Natural killer cell (primary cell): Measurements from ENCODE around the gene DHRS7B. TPM values are rescaled to one million over a fixed set of nuclear protein-coding genes. Genes with fewer than 3 reads are reported as not detected.

ENCODE experiments used
- ATAC-seq, 3 donors: fragments of 150-1000 bp in 2 of 3; fragments of 200-7000 bp in 1 of 3; cut with Tn5 transposase; 1 replicate in 1 of 3; 2 replicates in 2 of 3; pipeline ENCODE4 v1.10.0; 2021; ENCODE audit warnings: mild to moderate bottlenecking in 2 of 3, moderate library complexity in 2 of 3
- DNase-seq, 2 donors: peaks; one replicate each; pipeline versions ENCODE4 v3.0.0 to v3.0.0-alpha.2; 2013 to 2021; ENCODE audit warnings: mixed read lengths in 1 of 2
- H3K27ac ChIP-seq: one replicate; pipeline ENCODE4 v1.5.1; 2013; ENCODE audit warnings: mild to moderate bottlenecking, low read length
- H3K27me3 ChIP-seq: one replicate; pipeline ENCODE4 v1.6.1; 2013; ENCODE audit warnings: low read length; ENCODE audit not compliant: control insufficient read depth, insufficient read depth
- H3K36me3 ChIP-seq: one replicate; pipeline ENCODE4 v1.6.1; 2013; ENCODE audit warnings: low read length; ENCODE audit not compliant: control insufficient read depth, insufficient read depth
- H3K4me1 ChIP-seq: one replicate; pipeline ENCODE4 v1.6.1; 2013; ENCODE audit warnings: low read length; ENCODE audit not compliant: control insufficient read depth, insufficient read depth
- H3K4me3 ChIP-seq: one replicate; pipeline ENCODE4 v1.5.1; 2013; ENCODE audit warnings: low read length
- H3K9me3 ChIP-seq: one replicate; pipeline ENCODE4 v1.6.1; 2013; ENCODE audit warnings: low read length; ENCODE audit not compliant: control insufficient read depth, insufficient read depth
- H3K27ac Mint-ChIP-seq, 2 donors: one replicate each; pipeline ENCODE4 v1.8.0; 2022; ENCODE audit warnings: mild to moderate bottlenecking in 2 of 2, mixed read lengths in 2 of 2, moderate library complexity in 1 of 2
- H3K27me3 Mint-ChIP-seq, 2 donors: one replicate each; pipeline ENCODE4 v1.8.0; 2022; ENCODE audit warnings: low read depth in 2 of 2, mixed read lengths in 2 of 2
- H3K36me3 Mint-ChIP-seq: one replicate; pipeline ENCODE4 v1.8.0; 2022; ENCODE audit warnings: mixed read lengths
- H3K4me1 Mint-ChIP-seq, 2 donors: one replicate each; pipeline ENCODE4 v1.8.0; 2022; ENCODE audit warnings: mixed read lengths in 2 of 2
- H3K4me3 Mint-ChIP-seq: one replicate; pipeline ENCODE4 v1.8.0; 2022; ENCODE audit warnings: mild to moderate bottlenecking, moderate library complexity, mixed read lengths
- H3K9me3 Mint-ChIP-seq, 2 donors: one replicate each; pipeline ENCODE4 v1.8.0; 2022; ENCODE audit warnings: mixed read lengths in 2 of 2
- CTCF ChIP-seq: fragments of 200-600 bp; IDR thresholded peaks from one replicate; pipeline ENCODE4 v1.8.0; 2022; ENCODE audit warnings: antibody characterized with exemption
- WGBS: methylation state at CpG from one replicate; pipeline ENCODE4 v1.1.7; 2013; ENCODE audit warnings: missing lambda C conversion rate; ENCODE audit not compliant: insufficient coverage; 5-methylcytosine and 5-hydroxymethylcytosine counted together
- intact Hi-C: fragments of 100-400 bp; cut with micrococcal nuclease; formaldehyde crosslinking; loops from one replicate; pipeline ENCODE4 v1.14.2; 2022
- total RNA-seq, 4 donors: library from RNA; stranded (reverse); fragments of 120-200 nt in 1 of 4; gene quantifications; one replicate each; pipeline versions ENCODE4 v1.2.3 to v1.2.4, GENCODE V29; 2013 to 2022

The DHRS7B gene
- total RNA-seq, 3 donors from 2014 or later (not counting 1 experiment from before 2014, with no cell fraction given), result 10.3 to 13.4 (median 11.5) TPM

DNA sequence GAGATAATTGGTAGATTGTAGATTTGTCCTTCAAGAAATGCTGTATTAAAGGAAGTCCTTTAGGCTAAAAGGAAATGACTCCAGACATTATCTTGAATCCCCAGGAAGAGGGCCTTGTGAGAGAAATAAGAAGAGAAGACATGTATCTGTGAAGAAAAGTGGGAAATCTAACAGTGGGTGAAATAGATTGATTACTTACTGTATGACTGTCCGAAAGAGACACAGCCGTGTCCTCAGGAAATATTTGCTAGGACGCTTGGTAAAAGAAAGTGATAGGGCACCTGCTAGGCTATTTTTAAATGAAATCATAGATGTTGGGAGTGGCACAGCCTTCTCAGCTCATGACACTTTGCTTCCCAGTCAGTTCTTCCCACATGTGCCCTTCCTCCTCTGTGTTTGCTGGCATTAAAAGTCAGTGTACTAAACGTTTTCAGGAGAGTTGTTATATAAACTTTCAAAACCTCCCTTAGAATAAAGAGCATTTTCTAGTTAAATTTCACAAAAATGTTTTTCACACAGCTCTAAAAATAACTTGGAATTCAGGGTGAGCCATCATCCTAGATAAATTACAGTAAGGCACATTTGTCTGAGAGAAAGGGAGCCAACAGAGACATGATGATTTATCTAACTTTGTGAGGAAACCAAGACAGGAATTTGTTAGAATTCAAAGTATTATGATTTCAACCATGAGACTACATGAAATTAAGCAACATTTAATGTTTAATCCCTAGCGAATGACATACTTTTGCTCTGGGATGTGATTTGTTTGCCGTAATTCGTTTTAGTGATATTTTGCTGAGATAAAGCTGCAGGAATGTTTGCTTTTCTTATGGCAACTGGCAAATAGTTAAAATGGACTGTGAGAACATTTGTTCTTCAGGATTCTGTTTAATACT lies 35.0 kb downstream of the DHRS7B start:
- Mint-ChIP-seq H3K27ac (no peak overlapping the region), H3K36me3 (no peaks in the 10 kb centered on the region), H3K4me3 (no peak overlapping the region), H3K27me3 (no peaks in the 10 kb centered on the region), H3K9me3 (no peaks in the 10 kb centered on the region), H3K4me1 (peaks cover 7 to 10% of the 10 kb centered on the region in 2 donors)
- no peak for DNase-seq
- Histone ChIP-seq H3K27ac (no peak overlapping the region), H3K27me3 (no peaks in the 10 kb centered on the region), H3K36me3 (no peaks in the 10 kb centered on the region), H3K4me1 (no peaks in the 10 kb centered on the region), H3K4me3 (no peak overlapping the region), H3K9me3 (no peaks in the 10 kb centered on the region)
- WGBS, result 84% methylated on average over 6 of the region's 7 CpGs
- ATAC-seq, result no peak
- TF ChIP-seq CTCF, result no peak
- intact Hi-C loops, result no loop called here

DNA sequence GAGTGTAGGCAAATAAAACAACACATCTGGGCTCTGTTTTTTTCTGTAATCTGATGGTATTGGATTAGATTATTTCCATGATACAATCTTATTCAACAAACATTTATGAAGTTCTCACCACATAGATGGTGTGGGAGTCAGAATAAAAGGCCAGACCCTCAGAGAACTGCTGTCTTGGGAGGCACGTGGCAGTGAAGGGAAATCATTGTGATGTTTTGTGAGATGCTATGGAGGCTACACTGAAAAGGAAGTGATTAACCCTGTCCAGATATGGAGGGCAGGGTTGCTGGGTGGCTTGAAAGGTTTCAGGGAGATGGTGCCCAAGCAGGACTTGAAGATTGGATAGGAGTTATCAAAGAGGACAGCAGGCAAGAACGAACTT lies 35.6 kb downstream of the DHRS7B start:
- peaks cover 7 to 14% of the 10 kb centered on the region in 2 donors for H3K4me1 Mint-ChIP-seq
- H3K27ac ChIP-seq, result no peak overlapping the region
- intact Hi-C loops, result no loop called here
- H3K9me3 Mint-ChIP-seq, result no peaks in the 10 kb centered on the region
- no peak overlapping the region for H3K4me3 Mint-ChIP-seq
- TF ChIP-seq CTCF, result no peak
- ATAC-seq (no peak), DNase-seq (no peak)
- no peaks in the 10 kb centered on the region for H3K36me3 ChIP-seq
- no peaks in the 10 kb centered on the region for H3K27me3 ChIP-seq
- H3K9me3 ChIP-seq, result no peaks in the 10 kb centered on the region
- no peak overlapping the region for H3K4me3 ChIP-seq
- H3K27me3 Mint-ChIP-seq, result no peaks in the 10 kb centered on the region
- no peaks in the 10 kb centered on the region for H3K36me3 Mint-ChIP-seq
- no peak overlapping the region for H3K27ac Mint-ChIP-seq
- no peaks in the 10 kb centered on the region for H3K4me1 ChIP-seq
- 80% methylated on average over 1 of the region's 2 CpGs for WGBS

DNA sequence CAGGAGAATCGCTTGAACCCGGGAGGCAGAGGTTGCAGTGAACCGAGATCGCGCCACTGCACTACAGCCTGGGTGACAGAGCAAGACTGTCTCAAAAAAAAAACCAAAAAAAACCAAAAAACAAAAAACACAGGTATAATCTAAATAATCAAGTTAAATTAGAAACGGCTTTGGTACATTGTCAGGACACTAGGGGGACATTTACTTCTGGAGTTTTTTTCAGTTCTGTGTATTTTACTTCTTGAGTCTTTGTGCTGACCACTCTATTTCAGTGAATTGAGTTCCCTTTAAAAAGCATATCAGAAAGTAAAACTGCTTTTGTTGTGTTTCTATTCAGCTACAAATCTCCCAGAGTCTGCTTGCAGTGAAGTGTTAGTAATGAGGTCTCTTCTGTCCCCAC lies 36.3 kb downstream of the DHRS7B start:
- intact Hi-C loops, result no loop called here

More for the DNA sequence above, 36.3 kb downstream of the DHRS7B start:
- H3K27ac Mint-ChIP-seq, result no peak overlapping the region
- 93% methylated on average over 6 of the region's 6 CpGs for WGBS
- Histone ChIP-seq H3K9me3 (no peaks in the 10 kb centered on the region), H3K4me3 (no peak overlapping the region), H3K27ac (no peak overlapping the region), H3K27me3 (no peaks in the 10 kb centered on the region), H3K36me3 (no peaks in the 10 kb centered on the region), H3K4me1 (no peaks in the 10 kb centered on the region)
- no peak overlapping the region for H3K4me3 Mint-ChIP-seq
- no peaks in the 10 kb centered on the region for H3K36me3 Mint-ChIP-seq
- no peaks in the 10 kb centered on the region for H3K9me3 Mint-ChIP-seq
- no peak for ATAC-seq
- no peak for DNase-seq
- TF ChIP-seq CTCF, result no peak
- H3K27me3 Mint-ChIP-seq, result no peaks in the 10 kb centered on the region
- H3K4me1 Mint-ChIP-seq, result peaks cover 7 to 18% of the 10 kb centered on the region in 2 donors
